22Rv1 (cell line): Measurements from ENCODE around the gene TAS1R1.
"Not testable (repeated sequence)": the region's sequence is repeated elsewhere in the genome, so short reads cannot be mapped to it uniquely, and the experiment has no call there.

Source experiments
- H3K27ac ChIP-seq: fragments of 450-650 bp; 2 replicates; pipeline ENCODE4 v1.5.1; 2017
- ZFX ChIP-seq: fragments of 450-650 bp; IDR thresholded peaks from 2 replicates; pipeline ENCODE4 v1.6.1; 2017; ENCODE audit warnings: antibody characterized with exemption, borderline replicate concordance
- TF ChIP-seq, protein P1 (sequence below): fragments of 450-650 bp; IDR thresholded peaks from 2 replicates; pipeline ENCODE4 v1.5.1; 2017; ENCODE audit warnings: mild to moderate bottlenecking

TAS1R1 gene

DNA sequence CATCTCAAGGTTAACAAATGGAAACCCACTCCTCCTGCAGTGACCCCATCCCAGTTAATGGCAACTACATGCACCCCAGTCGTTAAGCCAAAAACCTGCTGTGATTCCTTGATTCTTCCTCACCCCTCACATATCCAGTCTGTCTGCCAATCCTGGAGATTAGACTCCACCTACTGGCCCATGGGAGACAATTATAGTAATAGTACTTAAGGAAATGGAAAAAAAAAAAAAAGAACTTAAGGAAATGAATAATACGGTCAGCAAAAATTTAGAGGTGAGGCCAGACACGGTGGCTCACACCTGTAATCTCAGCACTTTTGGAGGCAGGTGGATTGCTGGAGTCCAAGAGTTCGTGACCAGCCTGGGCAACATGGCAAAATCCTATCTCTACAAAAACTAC, 7.8 kb upstream of the TAS1R1 start:
- TF ChIP-seq, protein P1, sequence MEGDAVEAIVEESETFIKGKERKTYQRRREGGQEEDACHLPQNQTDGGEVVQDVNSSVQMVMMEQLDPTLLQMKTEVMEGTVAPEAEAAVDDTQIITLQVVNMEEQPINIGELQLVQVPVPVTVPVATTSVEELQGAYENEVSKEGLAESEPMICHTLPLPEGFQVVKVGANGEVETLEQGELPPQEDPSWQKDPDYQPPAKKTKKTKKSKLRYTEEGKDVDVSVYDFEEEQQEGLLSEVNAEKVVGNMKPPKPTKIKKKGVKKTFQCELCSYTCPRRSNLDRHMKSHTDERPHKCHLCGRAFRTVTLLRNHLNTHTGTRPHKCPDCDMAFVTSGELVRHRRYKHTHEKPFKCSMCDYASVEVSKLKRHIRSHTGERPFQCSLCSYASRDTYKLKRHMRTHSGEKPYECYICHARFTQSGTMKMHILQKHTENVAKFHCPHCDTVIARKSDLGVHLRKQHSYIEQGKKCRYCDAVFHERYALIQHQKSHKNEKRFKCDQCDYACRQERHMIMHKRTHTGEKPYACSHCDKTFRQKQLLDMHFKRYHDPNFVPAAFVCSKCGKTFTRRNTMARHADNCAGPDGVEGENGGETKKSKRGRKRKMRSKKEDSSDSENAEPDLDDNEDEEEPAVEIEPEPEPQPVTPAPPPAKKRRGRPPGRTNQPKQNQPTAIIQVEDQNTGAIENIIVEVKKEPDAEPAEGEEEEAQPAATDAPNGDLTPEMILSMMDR, result no peak
- TF ChIP-seq ZFX, result no peak
- H3K27ac ChIP-seq, result no peak overlapping the region

DNA sequence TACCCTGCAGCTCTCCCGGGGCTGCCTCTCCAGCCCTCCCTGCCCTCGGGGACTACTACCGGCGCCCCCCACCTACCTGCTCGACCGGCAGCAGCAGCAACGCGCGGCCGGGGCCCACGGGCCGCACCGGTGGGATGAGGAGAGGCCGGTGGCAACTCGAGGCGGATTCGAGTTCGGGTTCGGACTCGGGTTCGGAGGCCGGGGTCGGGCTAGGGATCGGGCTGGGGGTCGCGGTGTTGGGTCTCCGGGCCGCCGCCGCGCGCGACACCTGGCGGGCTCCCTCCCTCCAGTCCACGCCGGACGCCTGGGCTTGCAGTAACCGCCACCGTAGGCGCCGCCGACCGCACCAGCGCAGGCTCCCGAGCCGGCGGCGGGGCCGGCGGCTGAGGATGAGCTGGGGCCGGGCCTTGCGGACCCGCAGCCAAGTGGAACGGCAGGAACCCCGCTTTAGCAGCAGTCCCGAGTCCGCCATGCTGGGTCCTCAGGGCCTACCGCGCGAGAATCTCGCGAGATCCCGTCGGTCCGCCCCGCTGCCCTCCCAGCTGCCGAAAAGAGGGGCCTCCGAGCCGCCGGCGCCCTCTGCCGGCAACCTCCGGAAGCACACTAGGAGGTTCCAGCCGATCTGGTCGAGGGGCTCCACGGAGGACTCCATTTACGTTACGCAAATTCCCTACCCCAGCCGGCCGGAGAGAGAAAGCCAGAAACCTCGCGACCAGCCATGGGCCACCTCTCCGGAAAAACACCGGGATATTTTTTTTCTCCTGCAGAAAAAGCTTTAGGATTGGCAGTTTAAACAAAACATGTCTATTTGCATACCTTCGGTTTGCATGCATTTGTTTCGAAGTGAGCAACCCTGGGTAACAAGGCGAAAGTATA, 838 bp upstream of the TAS1R1 start, which contains the start of gene NOL9:
Gene NOL9 (minus strand): TSS at position 483 of the 876 bp plus-strand sequence. CDS start 11 bp downstream, at position 472.
- TF ChIP-seq ZFX, result no peak
- TF ChIP-seq, protein P1, result peak; percentile 96
- H3K27ac ChIP-seq, result peak within 1 kb of the TSS; percentile 59

DNA sequence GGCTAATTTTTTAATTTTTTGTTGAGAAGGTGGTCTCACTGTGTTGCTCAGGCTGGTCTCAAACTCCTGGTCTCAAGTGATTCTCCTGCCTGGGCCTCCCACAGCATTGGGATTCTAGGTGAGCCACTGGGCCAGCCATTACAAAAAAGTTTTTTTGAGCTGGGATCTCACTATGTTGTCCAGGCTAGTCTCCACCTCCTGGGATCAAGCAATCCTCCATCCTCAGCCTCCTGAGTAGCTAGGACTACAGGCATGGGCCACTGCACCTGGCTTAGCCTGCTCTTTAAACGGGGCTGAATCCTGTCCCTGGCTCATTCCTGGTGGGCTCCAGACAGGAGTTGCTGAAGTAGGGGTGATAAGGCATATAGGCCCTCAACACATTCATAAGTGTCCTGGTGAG, 2.5 kb downstream of the TAS1R1 start:
- TF ChIP-seq, protein P1, result no peak
- no peak for TF ChIP-seq ZFX
- H3K27ac ChIP-seq, result no peak overlapping the region

DNA sequence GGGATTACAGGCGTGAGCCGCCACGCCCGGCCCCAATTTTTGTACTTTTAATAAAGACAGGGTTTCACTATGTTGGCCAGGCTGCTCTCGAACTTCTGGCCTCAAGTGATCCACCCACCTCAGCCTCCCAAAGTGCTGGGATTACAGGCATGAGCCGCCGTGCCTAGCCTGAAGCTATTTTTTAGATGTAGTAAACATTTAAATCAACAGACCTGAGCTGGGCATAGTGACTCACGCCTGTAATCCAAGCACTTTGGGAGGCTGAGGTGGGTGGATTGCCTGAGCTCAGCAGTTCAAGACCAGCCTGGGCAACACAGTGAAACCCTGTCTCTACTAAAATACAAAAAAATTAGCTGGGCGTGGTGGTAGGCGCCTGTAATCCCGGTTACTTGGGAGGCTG, 4.1 kb downstream of the TAS1R1 start:
- not testable (repeated sequence) for H3K27ac ChIP-seq

DNA sequence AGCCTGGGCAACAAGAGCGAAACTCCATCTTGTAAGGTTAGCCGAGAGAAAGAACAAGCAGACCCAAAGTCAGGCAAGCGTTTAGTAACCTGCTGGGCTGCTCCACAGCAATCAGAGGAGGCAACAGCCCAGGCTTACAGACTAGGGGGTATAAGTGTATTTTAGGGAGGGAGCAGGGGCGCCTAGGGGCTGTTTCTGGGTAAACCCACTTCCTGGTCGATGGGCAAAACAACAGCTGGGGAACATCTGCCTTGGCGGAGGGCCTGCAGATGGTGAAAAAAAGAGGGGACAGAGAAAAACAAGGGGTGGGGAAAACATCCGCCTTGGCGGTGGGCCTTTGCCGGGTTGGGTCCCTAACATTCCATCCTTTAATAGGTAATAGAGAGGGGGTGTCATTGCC, 5.2 kb downstream of the TAS1R1 start:
- TF ChIP-seq, protein P1, result no peak
- no peak overlapping the region for H3K27ac ChIP-seq

DNA sequence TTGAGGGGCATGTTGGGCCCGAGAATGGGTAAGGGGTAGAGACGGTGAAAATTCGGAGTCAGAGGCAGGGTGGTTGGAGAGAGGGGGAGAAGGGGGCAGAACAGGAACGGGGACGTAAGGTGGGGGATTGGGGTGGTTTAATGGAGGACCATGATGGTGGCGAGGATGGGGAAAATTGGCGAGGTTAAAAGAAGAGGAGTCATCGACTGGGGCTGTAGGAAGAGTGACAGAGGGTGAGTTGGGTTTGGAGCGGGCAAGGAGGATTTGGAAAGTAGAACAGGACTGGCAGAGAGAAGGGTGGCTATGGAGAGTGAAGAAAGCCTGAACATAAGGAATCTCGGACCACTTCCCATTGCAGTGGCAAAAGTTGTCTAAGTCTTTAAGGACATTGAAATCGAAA, 13.9 kb downstream of the TAS1R1 start:
- no peak overlapping the region for H3K27ac ChIP-seq
- TF ChIP-seq ZFX, result no peak
- TF ChIP-seq, protein P1, result no peak

DNA sequence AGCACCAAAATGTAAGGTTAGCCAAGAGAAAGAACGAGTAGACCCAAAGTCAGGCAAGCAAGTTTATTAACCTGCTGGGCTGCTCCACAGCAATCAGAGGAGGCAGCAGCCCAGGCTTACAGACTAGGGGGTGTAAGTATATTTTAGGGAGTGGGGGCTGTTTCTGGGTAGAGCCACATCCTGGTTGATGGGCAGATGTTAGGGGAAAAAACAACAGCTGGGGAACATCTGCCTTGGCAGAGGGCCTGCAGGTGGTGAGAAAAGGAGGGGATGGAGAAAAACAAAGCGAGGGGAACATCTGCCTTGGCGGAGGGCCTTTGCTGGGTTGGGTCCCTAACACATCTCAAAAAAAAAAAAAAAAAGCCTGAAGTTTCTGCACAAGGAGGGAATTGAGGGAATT, 15.0 kb downstream of the TAS1R1 start:
- H3K27ac ChIP-seq, result no peak overlapping the region
- TF ChIP-seq ZFX, result no peak
- TF ChIP-seq, protein P1, result no peak

DNA sequence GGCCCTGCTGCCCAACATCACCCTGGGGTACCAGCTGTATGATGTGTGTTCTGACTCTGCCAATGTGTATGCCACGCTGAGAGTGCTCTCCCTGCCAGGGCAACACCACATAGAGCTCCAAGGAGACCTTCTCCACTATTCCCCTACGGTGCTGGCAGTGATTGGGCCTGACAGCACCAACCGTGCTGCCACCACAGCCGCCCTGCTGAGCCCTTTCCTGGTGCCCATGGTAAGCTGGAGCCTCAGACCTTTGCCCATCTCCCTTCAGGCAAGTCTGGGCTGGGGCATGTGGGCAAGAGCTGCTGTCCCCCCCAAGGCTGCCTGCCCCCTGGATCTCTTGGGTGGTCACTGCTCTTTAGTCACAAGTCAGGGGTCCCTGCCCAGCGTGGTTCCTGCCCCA, 15.9 kb downstream of the TAS1R1 start:
- H3K27ac ChIP-seq, result no peak overlapping the region
- no peak for TF ChIP-seq ZFX
- TF ChIP-seq, protein P1, result no peak
